GM23338 (cell line): ENCODE data around the gene KRT3. TPM values are rescaled to one million over a fixed set of nuclear protein-coding genes. Genes with fewer than 3 reads are reported as not detected.

ENCODE experiments used
- ATAC-seq: fragments of 200-7000 bp; cut with Tn5 transposase; 3 replicates; pipeline ENCODE4 v1.9.1; 2020
- DNase-seq: peaks from one replicate; pipeline ENCODE4 v3.0.0-alpha.2; 2015; ENCODE audit warnings: low spot score
- H2AFZ ChIP-seq: fragments of 200-600 bp; sonication (generic); 2 replicates; pipeline ENCODE4 v1.8.0; 2016; ENCODE audit warnings: antibody characterized with exemption, mild to moderate bottlenecking, moderate library complexity
- H3F3A ChIP-seq: fragments of 200-600 bp; sonication (generic); replicated peaks from 2 replicates; pipeline ENCODE4 v1.8.0; 2017; ENCODE audit warnings: antibody characterized with exemption, mixed run types, low read depth
- H3K27ac ChIP-seq: fragments of 200-600 bp; sonication (generic); 2 replicates; pipeline ENCODE4 v1.6.1; 2016; ENCODE audit warnings: low read depth
- H3K27me3 ChIP-seq: fragments of 200-600 bp; sonication (generic); 2 replicates; pipeline ENCODE4 v1.8.0; 2016; ENCODE audit warnings: mild to moderate bottlenecking, mixed run types, moderate library complexity; ENCODE audit not compliant: insufficient read depth
- H3K36me3 ChIP-seq: fragments of 200-600 bp; sonication (generic); 2 replicates; pipeline ENCODE4 v1.8.0; 2016; ENCODE audit warnings: mild to moderate bottlenecking; ENCODE audit not compliant: insufficient read depth
- H3K4me1 ChIP-seq: fragments of 200-600 bp; sonication (generic); 2 replicates; pipeline ENCODE4 v1.8.0; 2016; ENCODE audit warnings: mild to moderate bottlenecking, moderate library complexity; ENCODE audit not compliant: insufficient read depth
- H3K4me2 ChIP-seq: fragments of 200-600 bp; sonication (generic); 2 replicates; pipeline ENCODE4 v1.7.1; 2017; ENCODE audit warnings: mixed run types
- H3K4me3 ChIP-seq: fragments of 200-600 bp; sonication (generic); 2 replicates; pipeline ENCODE4 v1.6.1; 2016; ENCODE audit warnings: mixed run types
- H3K79me2 ChIP-seq: fragments of 200-600 bp; sonication (generic); replicated peaks from 2 replicates; pipeline ENCODE4 v1.8.0; 2017; ENCODE audit warnings: mild to moderate bottlenecking; ENCODE audit not compliant: insufficient read depth
- H3K9me2 ChIP-seq: fragments of 200-600 bp; sonication (generic); 2 replicates; pipeline ENCODE4 v1.8.0; 2017; ENCODE audit not compliant: insufficient read depth
- H4K20me1 ChIP-seq: fragments of 200-600 bp; sonication (generic); replicated peaks from 2 replicates; pipeline ENCODE4 v1.8.0; 2017; ENCODE audit warnings: mild to moderate bottlenecking; ENCODE audit not compliant: insufficient read depth
- H3K27ac Mint-ChIP-seq: 2 replicates; pipeline ENCODE4 v1.8.0; 2020; ENCODE audit warnings: inconsistent platforms, mild to moderate bottlenecking, moderate library complexity, mixed read lengths
- H3K27me3 Mint-ChIP-seq: 3 replicates; pipeline ENCODE4 v1.8.0; 2022; ENCODE audit warnings: low read depth, mild to moderate bottlenecking, moderate library complexity, mixed read lengths, inconsistent platforms; ENCODE audit not compliant: insufficient read depth, poor library complexity
- H3K36me3 Mint-ChIP-seq: 3 replicates; pipeline ENCODE4 v1.8.0; 2021; ENCODE audit warnings: low read depth, mild to moderate bottlenecking, inconsistent platforms, moderate library complexity, mixed read lengths
- H3K4me1 Mint-ChIP-seq: 3 replicates; pipeline ENCODE4 v1.8.0; 2020; ENCODE audit warnings: mild to moderate bottlenecking, inconsistent platforms, mixed read lengths
- H3K4me3 Mint-ChIP-seq: 3 replicates; pipeline ENCODE4 v1.8.0; 2021; ENCODE audit warnings: moderate library complexity, mild to moderate bottlenecking, inconsistent platforms, mixed read lengths
- H3K9me3 Mint-ChIP-seq: 3 replicates; pipeline ENCODE4 v1.8.0; 2020; ENCODE audit warnings: moderate library complexity, mild to moderate bottlenecking, inconsistent platforms, mixed read lengths
- CREB1 ChIP-seq: fragments of 250-450 bp; sonication (Bioruptor Pico); IDR thresholded peaks from 2 replicates; pipeline ENCODE4 v1.5.0; 2020; ENCODE audit warnings: low read depth, mild to moderate bottlenecking, moderate library complexity
- CTCF ChIP-seq, 2 experiments: fragments of 200-600 bp in 1 of 2; sonication (generic) in 1 of 2; conservative IDR thresholded peaks; 2 replicates each; pipeline versions ENCODE4 v1.5.1 to v1.6.1; 2016 to 2017; ENCODE audit warnings: antibody characterized with exemption in 2 of 2, low read depth in 2 of 2, mild to moderate bottlenecking in 2 of 2, moderate library complexity in 1 of 2
- ETS1 ChIP-seq: IDR thresholded peaks from 2 replicates; pipeline ENCODE4 v1.6.1; 2016; ENCODE audit warnings: antibody characterized with exemption
- EZH2phosphoT487 ChIP-seq: fragments of 200-600 bp; sonication (generic); IDR thresholded peaks from one replicate; pipeline ENCODE4 v1.8.1; 2018; ENCODE audit warnings: antibody characterized with exemption; ENCODE audit not compliant: unreplicated experiment
- JUNB ChIP-seq: IDR thresholded peaks from one replicate; pipeline ENCODE4 v1.6.1; 2016; ENCODE audit warnings: antibody characterized with exemption; ENCODE audit not compliant: unreplicated experiment
- POLR2AphosphoS5 ChIP-seq: IDR thresholded peaks from 2 replicates; pipeline ENCODE4 v1.6.1; 2016; ENCODE audit warnings: antibody characterized with exemption, low read depth
- STAT1 ChIP-seq: IDR thresholded peaks from one replicate; pipeline ENCODE4 v1.6.1; 2016; ENCODE audit warnings: antibody characterized with exemption; ENCODE audit not compliant: unreplicated experiment
- ZNF114 ChIP-seq: fragments of 250-450 bp; sonication (Bioruptor Pico); IDR thresholded peaks from 2 replicates; pipeline ENCODE4 v1.5.0; 2020; ENCODE audit warnings: mild to moderate bottlenecking, moderate library complexity
- ZNF331 ChIP-seq: fragments of 250-450 bp; sonication (Bioruptor Pico); IDR thresholded peaks from 2 replicates; pipeline ENCODE4 v1.5.0; 2020; ENCODE audit warnings: low read depth, mild to moderate bottlenecking, moderate library complexity
- ZNF462 ChIP-seq: fragments of 250-450 bp; sonication (Bioruptor Pico); IDR thresholded peaks from 2 replicates; pipeline ENCODE4 v1.5.0; 2020; ENCODE audit warnings: mild to moderate bottlenecking, moderate library complexity
- polyA plus RNA-seq: library from polyadenylated mRNA; unstranded; fragments of >200 nt; fragmentation: Nextera tagmentation; extraction: Ambion mirVana; gene quantifications from 2 replicates; pipeline ENCODE4 v1.2.1, GENCODE V29; 2016
- total RNA-seq: library from RNA; depleted of rRNA; stranded (reverse); fragments of >200 nt; shearing (Covaris generic); gene quantifications from 2 replicates; pipeline ENCODE4 v1.2.3, GENCODE V29; 2014

Gene KRT3
- total and polyA plus RNA-seq, 2 experiments from 2014 or later: not detected

GRCh38 chr12:52755533-52755932 lies 40.4 kb downstream of the KRT3 start:
- H3K79me2 ChIP-seq: no peaks in the 10 kb centered on the region
- Mint-ChIP-seq H3K4me3 (no peak overlapping the region), H3K36me3 (no peaks in the 10 kb centered on the region), H3K9me3 (peaks cover 10% of the 10 kb centered on the region), H3K27ac (no peak overlapping the region), H3K4me1 (no peaks in the 10 kb centered on the region), H3K27me3 (peaks cover 2% of the 10 kb centered on the region)
- H3K27me3 ChIP-seq: no peaks in the 10 kb centered on the region
- H4K20me1 ChIP-seq: no peaks in the 10 kb centered on the region
- DNase-seq (no peak), ATAC-seq (no peak)
- H3F3A ChIP-seq: no peaks in the 10 kb centered on the region
- no peak overlapping the region for H3K27ac ChIP-seq
- no peak overlapping the region for H3K4me3 ChIP-seq
- no peak overlapping the region for H2AFZ ChIP-seq
- H3K36me3 ChIP-seq: no peaks in the 10 kb centered on the region
- H3K9me2 ChIP-seq: 0 out of 2 replicates have a peak, but pooled peaks cover 5% of the 10 kb centered on the region
- TF ChIP-seq CREB1 (CRISPR knock-in tag): no peak
- TF ChIP-seq ZNF331 (CRISPR knock-in tag): no peak
- no peak for TF ChIP-seq ZNF114 (CRISPR knock-in tag)
- TF ChIP-seq STAT1: no peak
- no peak overlapping the region for H3K4me2 ChIP-seq
- no peaks in the 10 kb centered on the region for H3K4me1 ChIP-seq

- no peak for DNase-seq
- Histone ChIP-seq H3K27ac (no peak overlapping the region), H3K36me3 (no peaks in the 10 kb centered on the region), H3K79me2 (no peaks in the 10 kb centered on the region), H3K4me1 (no peaks in the 10 kb centered on the region), H2AFZ (no peak overlapping the region), H3F3A (no peaks in the 10 kb centered on the region), H4K20me1 (no peaks in the 10 kb centered on the region), H3K9me2 (0 out of 2 replicates have a peak, but pooled peaks cover 5% of the 10 kb centered on the region), H3K4me2 (no peak overlapping the region), H3K4me3 (no peak overlapping the region), H3K27me3 (no peaks in the 10 kb centered on the region)
- H3K27ac Mint-ChIP-seq: no peak overlapping the region
- H3K4me3 Mint-ChIP-seq: no peak overlapping the region
- no peak for ATAC-seq
- H3K4me1 Mint-ChIP-seq: no peaks in the 10 kb centered on the region
- H3K36me3 Mint-ChIP-seq: no peaks in the 10 kb centered on the region
- no peaks in the 10 kb centered on the region for H3K27me3 Mint-ChIP-seq
- no peaks in the 10 kb centered on the region for H3K9me3 Mint-ChIP-seq
- no peak for TF ChIP-seq ZNF331 (CRISPR knock-in tag)
- TF ChIP-seq CREB1 (CRISPR knock-in tag): no peak
- no peak for TF ChIP-seq POLR2AphosphoS5
- no peak for TF ChIP-seq EZH2phosphoT487
- TF ChIP-seq ETS1: no peak
- no peak for TF ChIP-seq ZNF462 (CRISPR knock-in tag)
- no peak for TF ChIP-seq CTCF (conservative IDR thresholded peaks at IDR 0.05; ENCODE audit: low read depth in 2 of 2)
- no peak for TF ChIP-seq JUNB
Observed at GRCh38 chr12:52754135-52754534, 41.8 kb downstream of the KRT3 start.
